NCI-H187 (cell line): ENCODE measurements around the gene CDKN2D.

Experiments
- DNase-seq, 2 experiments: peaks; one replicate each; lab custom pipeline; 2025; lab: John Stamatoyannopoulos, UW

Gene CDKN2D

DNA sequence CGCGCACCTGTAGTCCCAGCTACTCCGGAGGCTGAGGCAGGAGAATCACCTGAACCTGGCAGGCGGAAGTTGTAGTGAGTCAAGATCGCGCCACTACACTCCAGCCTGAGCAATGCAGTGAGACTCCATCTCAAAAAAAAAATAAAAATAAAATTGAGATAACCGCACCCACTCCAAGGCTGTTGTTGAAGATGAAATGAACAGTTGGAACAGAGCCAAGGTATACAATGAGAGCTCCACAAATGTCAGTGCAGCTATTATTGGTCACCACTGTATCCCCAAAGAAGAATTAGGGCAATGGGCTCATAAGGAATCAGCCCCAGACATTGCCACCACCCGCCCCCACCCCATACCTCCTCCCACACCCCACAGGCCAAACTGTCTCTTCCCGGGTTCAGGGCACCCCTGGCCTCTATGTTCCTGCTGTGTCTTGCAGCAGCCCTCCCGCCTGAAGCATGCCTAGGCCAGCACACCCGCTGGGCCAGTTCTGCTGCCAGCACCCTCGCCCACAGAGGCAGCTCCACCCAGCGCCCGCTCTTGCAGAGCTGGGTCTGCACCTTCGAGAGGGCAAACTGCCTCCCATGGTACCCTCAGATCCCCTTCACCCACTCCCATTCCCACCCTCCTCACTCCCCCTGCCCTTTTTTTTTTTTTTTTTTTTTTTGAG, 48.0 kb downstream of the CDKN2D start:
- DNase-seq = no peak

DNA sequence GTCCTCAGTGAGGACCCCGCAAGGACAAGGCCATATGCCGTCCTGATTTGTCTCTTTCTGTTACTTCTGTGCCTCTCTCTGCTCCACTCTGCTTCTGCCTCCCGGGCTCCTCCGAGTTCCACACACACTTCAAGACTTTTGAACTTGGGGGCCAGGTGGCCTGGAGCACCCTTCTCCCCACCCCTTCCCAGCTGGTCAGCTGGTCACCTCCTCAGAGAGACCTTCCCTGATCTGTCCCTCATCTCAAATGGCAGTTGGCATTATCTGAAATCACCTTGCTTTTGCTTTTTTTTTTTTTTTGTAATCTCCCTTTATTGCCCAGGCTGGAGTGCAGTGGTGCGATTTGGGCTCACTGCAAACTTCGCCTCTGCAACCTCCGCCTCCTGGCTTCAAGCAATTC, 49.4 kb downstream of the CDKN2D start:
- DNase-seq = no peak

DNA sequence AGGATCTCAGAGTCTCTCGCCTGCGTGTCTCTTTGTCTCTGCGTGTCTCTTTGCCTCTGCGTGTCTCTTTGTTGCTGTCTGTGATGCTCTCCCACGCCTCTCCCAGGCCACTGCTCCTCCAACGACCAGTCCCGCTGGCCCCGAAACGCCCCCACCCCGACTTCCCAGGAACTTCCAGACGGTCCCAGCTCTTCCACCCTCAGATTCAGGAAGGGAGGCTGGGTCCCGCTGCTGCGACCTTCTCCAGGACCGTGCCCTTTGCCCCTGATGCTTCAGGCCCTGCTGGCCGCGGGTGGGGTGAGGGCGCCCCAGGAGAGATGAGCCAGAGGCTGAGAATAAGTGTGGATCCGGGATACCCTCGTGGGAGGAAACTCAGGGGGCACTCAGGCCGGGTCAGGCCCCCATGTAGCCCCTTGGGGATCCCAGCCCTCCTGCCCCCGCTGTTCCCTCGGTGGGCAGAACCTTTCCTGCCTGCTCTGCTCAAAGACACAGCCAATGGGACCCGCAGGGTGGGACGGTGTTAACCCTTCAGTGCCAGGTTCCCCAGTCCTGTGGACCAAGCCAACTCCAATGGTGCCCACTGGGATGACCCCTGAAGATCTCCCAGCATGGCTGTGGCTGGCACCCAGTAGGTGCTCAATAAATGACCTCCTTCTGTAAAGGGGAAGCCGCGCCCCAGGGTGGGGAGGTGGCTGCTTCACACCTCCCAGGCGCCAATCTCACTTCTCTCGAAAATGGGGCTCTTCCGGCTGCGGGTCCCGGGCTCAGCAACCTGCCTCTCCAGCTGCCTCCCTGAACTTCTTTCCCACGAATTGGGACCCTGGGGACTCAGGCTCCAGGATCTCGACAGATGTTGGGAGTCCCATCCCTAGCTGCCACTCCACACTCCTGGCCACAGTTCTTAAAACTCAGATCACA, 50.1 kb downstream of the CDKN2D start:
- DNase-seq = no peak

DNA sequence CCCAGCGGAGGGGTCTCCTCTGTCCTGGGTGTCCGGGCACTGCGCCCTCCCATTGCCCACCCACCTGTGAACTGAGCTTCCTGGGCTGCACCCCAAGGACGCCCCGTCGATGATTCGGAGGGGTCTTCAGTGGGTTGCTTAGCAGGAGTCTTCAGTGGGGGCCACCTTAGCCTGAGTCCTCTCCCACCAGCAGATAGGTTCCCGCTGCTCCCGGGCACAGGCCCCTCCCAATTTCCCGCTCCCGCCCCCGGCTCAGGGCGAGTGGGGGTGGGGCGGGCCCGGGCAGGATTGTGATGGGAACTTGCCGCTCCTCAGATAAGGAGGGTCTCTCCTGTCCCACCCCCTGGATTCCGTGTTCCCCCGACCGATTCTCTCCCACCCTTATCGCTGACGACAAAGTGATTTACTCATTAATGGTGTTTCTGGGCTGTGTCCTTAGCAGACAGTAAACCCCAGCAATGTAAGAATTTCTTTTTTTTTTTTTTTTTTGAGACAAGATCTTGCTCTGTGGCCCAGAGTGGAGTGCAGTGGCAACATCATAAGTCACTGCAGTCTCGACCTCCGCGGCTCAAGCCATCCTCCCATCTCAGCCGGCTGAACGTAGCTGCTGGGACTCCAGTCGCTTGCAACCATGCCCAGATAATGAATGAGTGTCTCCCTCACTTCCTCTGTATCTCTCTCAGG, 50.9 kb downstream of the CDKN2D start:
- no peak for DNase-seq

DNA sequence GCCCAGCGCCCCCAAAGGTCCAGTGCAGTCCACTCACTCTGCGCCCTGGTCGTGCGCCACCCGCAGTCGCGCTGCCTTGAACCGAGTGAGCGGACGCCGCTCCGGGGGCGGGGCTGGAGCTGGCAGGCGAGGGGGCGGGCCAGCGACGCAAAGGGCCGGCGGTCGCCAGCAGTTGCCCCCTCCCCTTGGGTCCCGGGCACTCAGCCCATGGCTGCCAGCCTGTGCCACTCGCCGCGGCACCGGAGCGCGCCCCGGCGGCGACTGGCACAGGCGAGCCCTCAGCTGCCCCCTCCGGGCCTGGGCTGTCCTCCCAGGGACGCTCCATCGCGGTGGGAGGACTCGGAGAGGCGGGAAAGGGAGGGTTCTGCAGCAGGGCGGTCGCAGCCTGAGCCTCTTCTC, 51.4 kb downstream of the CDKN2D start, which contains the start of gene S1PR5:
TSS of gene S1PR5 (minus strand) at position 87 of the 399 bp plus-strand sequence. CDS start 2,436 bp downstream, outside the sequence.
- DNase-seq = no peak

DNA sequence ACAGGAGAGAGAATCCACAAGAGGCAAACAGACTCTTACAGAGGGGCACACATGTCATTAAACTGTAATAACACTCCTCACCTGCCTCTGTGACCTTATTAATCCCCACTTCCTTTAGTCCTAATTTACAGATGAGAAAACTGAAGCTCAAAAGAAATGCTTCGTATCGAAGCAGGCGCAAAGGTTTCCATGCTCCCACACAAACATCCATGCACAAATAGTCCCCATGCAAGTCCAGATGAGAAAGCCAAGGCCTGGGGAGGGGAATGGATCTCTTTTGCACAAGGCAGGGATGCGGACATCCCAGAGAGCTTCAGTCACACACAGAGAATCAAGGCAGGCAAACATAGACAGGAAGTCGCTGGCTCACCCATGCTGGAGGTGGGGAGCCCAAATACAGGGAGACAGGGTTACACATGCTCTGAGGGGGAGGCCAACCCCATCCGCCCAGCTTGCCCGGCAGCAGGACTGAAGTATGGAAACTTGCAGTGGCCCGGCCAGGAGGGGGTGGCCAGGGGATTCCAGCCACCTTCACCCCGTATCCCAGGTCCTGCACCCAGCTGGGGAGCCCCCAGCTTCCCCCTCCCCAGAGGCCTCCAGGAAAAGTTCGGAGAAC, 52.0 kb downstream of the CDKN2D start:
- no peak for DNase-seq
